SK-N-MC (cell line): Measurements from ENCODE around the gene GPC3.

Experiments
- DNase-seq: peaks from one replicate; pipeline ENCODE4 v3.0.0-alpha.2; 2011; ENCODE audit warnings: low read depth, low spot score
- H3K27ac ChIP-seq: fragments of 200-600 bp; sonication (generic); 2 replicates; pipeline ENCODE4 v1.5.1; 2016; ENCODE audit warnings: mixed run types
- H3K36me3 ChIP-seq: fragments of 200-600 bp; sonication (generic); 2 replicates; pipeline ENCODE4 v1.6.1; 2017; ENCODE audit warnings: antibody characterized with exemption, low read length, mixed read lengths; ENCODE audit not compliant: insufficient read depth
- H3K4me3 ChIP-seq: fragments of 200-600 bp; sonication (generic); 2 replicates; pipeline ENCODE4 v1.5.1; 2016
- H3K9ac ChIP-seq: fragments of 200-600 bp; sonication (generic); 2 replicates; pipeline ENCODE4 v1.8.0; 2017; ENCODE audit warnings: mixed run types, mixed read lengths; ENCODE audit not compliant: insufficient read length
- H3K9me3 ChIP-seq: fragments of 200-600 bp; sonication (generic); 2 replicates; pipeline ENCODE4 v1.6.1; 2017; ENCODE audit warnings: low read depth, mild to moderate bottlenecking, antibody characterized with exemption, low read length, moderate library complexity, mixed read lengths
- EZH2 ChIP-seq: fragments of 200-600 bp; sonication (generic); IDR thresholded peaks from one replicate; pipeline ENCODE4 v1.6.1; 2017; ENCODE audit warnings: antibody characterized with exemption
- FOXP2 ChIP-seq: optimal IDR thresholded peaks from 2 replicates; pipeline ENCODE3; 2011; ENCODE audit warnings: mild to moderate bottlenecking, moderate library complexity; ENCODE audit not compliant: insufficient read depth; ENCODE audit errors: extremely low read length, control extremely low read depth
- POLR2AphosphoS5 ChIP-seq: IDR thresholded peaks from 2 replicates; pipeline ENCODE4 v1.6.1; 2012; ENCODE audit warnings: mild to moderate bottlenecking, low read depth, low read length, borderline replicate concordance

The GPC3 gene

GRCh38 chrX:133566876-133567275 lies 418.5 kb downstream of the GPC3 start:
- TF ChIP-seq FOXP2 (no peak), POLR2AphosphoS5 (no peak), EZH2 (no peak)
- no peaks in the 10 kb centered on the region for H3K9me3 ChIP-seq
- H3K9ac ChIP-seq = no peak overlapping the region
- H3K4me3 ChIP-seq = no peak overlapping the region
- no peaks in the 10 kb centered on the region for H3K36me3 ChIP-seq
- no peak for DNase-seq
- no peak overlapping the region for H3K27ac ChIP-seq

GRCh38 chrX:133563705-133564104 lies 421.7 kb downstream of the GPC3 start:
- TF ChIP-seq POLR2AphosphoS5 (no peak), EZH2 (no peak), FOXP2 (no peak)
- Histone ChIP-seq H3K27ac (no peak overlapping the region), H3K9ac (no peak overlapping the region), H3K4me3 (no peak overlapping the region), H3K36me3 (no peaks in the 10 kb centered on the region), H3K9me3 (no peaks in the 10 kb centered on the region)
- no peak for DNase-seq

GRCh38 chrX:133561251-133561650 lies 424.1 kb downstream of the GPC3 start:
- no peak overlapping the region for H3K4me3 ChIP-seq
- no peak overlapping the region for H3K27ac ChIP-seq
- TF ChIP-seq POLR2AphosphoS5 (no peak), EZH2 (no peak), FOXP2 (no peak)
- no peak for DNase-seq
- H3K36me3 ChIP-seq = no peaks in the 10 kb centered on the region
- no peaks in the 10 kb centered on the region for H3K9me3 ChIP-seq
- H3K9ac ChIP-seq = no peak overlapping the region

- DNase-seq = no peak
Measured at GRCh38 chrX:133559909-133560308, 425.5 kb downstream of the GPC3 start.

GRCh38 chrX:133555782-133556458 lies 429.5 kb downstream of the GPC3 start:
- TF ChIP-seq EZH2 (no peak), POLR2AphosphoS5 (no peak), FOXP2 (no peak)
- H3K36me3 ChIP-seq = no peaks in the 10 kb centered on the region
- no peak overlapping the region for H3K27ac ChIP-seq
- H3K4me3 ChIP-seq = no peak overlapping the region
- no peaks in the 10 kb centered on the region for H3K9me3 ChIP-seq
- DNase-seq = no peak
- no peak overlapping the region for H3K9ac ChIP-seq

More at GRCh38 chrX:133559909-133560308, 425.5 kb downstream of the GPC3 start:
- no peaks in the 10 kb centered on the region for H3K9me3 ChIP-seq
- H3K4me3 ChIP-seq = no peak overlapping the region
- no peak overlapping the region for H3K27ac ChIP-seq
- no peak overlapping the region for H3K9ac ChIP-seq
- no peaks in the 10 kb centered on the region for H3K36me3 ChIP-seq
- no peak for TF ChIP-seq POLR2AphosphoS5
- TF ChIP-seq EZH2 = no peak
- no peak for TF ChIP-seq FOXP2

DNA sequence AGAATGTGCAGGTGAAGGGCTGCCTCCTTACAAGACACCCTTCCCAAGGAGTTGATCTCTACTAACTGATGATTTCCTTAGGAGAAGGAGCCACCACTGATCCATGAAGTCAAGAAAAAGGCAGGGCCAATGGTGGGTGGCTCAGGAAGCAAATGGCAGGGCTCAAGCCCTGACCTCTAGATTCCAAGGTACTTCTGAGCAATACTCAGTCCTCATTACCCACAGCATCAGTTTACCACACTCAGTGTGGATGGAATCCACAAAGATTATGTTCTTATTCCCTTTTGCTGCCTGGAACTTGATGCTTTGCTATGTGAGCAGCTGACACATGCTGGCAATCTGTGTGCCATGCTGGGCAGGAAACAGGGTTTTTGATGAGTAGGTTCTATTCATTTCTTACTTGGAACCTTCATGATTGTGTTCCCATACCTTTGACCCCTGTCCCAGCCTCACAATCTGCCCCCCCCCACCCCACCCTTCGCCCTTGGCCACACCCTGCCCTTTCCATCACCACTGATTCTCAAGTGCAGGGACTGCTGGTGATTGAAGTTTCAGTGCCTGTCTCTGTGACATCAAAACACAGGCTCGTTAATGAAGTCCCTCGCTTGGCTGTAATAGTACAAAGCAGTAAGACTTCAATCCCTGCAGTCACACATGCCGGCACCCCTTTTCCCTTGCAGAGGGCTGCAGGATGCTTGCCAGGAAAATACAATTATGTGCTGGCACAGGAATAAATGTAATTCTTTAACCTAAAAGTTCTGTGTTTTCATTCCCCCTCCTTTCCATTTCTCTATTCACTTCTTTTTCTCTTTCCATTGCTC lies 434.5 kb downstream of the GPC3 start:
- H3K27ac ChIP-seq = no peak overlapping the region
- no peaks in the 10 kb centered on the region for H3K36me3 ChIP-seq
- H3K4me3 ChIP-seq = no peak overlapping the region
- TF ChIP-seq EZH2 (no peak), FOXP2 (no peak), POLR2AphosphoS5 (no peak)
- H3K9ac ChIP-seq = no peak overlapping the region
- no peaks in the 10 kb centered on the region for H3K9me3 ChIP-seq
- no peak for DNase-seq

GRCh38 chrX:133549295-133549933 lies 436.0 kb downstream of the GPC3 start:
- DNase-seq = no peak
- H3K9ac ChIP-seq = no peak overlapping the region
- H3K4me3 ChIP-seq = no peak overlapping the region
- no peak for TF ChIP-seq EZH2
- TF ChIP-seq FOXP2 = no peak
- no peak for TF ChIP-seq POLR2AphosphoS5
- H3K36me3 ChIP-seq = no peaks in the 10 kb centered on the region
- no peak overlapping the region for H3K27ac ChIP-seq
- no peaks in the 10 kb centered on the region for H3K9me3 ChIP-seq

DNA sequence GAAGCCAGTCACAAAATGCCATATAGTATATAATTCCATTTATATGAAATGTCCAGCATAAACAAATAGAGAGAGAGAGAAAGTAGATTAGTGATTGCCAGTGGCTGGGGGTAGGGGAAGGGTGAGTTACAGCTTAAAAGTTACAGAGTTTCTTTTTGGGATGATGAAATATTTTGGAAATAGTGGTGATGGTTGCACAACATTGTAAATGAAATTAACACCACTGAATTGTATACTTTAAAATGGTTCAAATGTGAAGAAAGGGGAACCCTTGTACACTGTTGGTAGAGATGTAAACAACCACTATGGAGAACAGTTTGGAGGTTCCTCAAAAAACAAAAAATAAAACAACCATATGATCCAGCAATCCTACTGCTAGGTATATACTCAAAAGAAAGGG lies 439.0 kb downstream of the GPC3 start:
- no peak overlapping the region for H3K4me3 ChIP-seq
- TF ChIP-seq FOXP2 = no peak
- no peak for TF ChIP-seq EZH2
- no peak for TF ChIP-seq POLR2AphosphoS5
- H3K36me3 ChIP-seq = no peaks in the 10 kb centered on the region
- DNase-seq = no peak
- no peaks in the 10 kb centered on the region for H3K9me3 ChIP-seq
- no peak overlapping the region for H3K27ac ChIP-seq
- H3K9ac ChIP-seq = no peak overlapping the region
